ENCODE measurements around the gene PRDM16.

The PRDM16 gene

GRCh38 chr1:3272321-3273045 lies 203.5 kb downstream of the PRDM16 start:
- H3K4me3 ChIP-seq (replicated peaks in 1 of 2; ENCODE audit: low read depth in 2 of 2, low read length in 2 of 2), result no peak overlapping the region
- DNase-seq (ENCODE audit: low read depth in 2 of 2), result no peak
- TF ChIP-seq, protein P1, sequence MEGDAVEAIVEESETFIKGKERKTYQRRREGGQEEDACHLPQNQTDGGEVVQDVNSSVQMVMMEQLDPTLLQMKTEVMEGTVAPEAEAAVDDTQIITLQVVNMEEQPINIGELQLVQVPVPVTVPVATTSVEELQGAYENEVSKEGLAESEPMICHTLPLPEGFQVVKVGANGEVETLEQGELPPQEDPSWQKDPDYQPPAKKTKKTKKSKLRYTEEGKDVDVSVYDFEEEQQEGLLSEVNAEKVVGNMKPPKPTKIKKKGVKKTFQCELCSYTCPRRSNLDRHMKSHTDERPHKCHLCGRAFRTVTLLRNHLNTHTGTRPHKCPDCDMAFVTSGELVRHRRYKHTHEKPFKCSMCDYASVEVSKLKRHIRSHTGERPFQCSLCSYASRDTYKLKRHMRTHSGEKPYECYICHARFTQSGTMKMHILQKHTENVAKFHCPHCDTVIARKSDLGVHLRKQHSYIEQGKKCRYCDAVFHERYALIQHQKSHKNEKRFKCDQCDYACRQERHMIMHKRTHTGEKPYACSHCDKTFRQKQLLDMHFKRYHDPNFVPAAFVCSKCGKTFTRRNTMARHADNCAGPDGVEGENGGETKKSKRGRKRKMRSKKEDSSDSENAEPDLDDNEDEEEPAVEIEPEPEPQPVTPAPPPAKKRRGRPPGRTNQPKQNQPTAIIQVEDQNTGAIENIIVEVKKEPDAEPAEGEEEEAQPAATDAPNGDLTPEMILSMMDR (IDR thresholded peaks at IDR 0.05; ENCODE audit: low read depth, low read length), result no peak

DNA sequence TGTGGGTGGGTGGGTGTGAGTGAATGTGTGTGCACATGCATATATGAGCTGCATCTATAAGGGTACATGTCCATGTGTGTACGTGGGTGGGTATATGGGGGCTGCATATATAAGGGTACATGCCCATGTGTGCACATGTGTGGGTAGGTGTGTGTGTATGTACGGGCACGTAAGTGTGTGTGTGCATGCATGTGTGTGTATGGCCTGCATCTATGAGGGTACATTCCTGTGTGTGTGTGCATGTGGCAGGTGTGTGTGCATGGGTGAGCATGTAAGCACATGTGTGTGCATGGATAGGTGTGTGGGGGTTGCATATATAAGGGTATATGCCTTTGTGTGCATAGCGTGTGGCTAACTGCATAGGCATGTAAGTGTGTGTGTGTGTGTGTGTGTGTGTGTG lies 204.4 kb downstream of the PRDM16 start:
- DNase-seq (ENCODE audit: low read depth in 2 of 2), result no peak
- TF ChIP-seq, protein P1 (IDR thresholded peaks at IDR 0.05; ENCODE audit: low read depth, low read length), result no peak
- H3K4me3 ChIP-seq (replicated peaks in 1 of 2; ENCODE audit: low read depth in 2 of 2, low read length in 2 of 2), result no peak overlapping the region

DNA sequence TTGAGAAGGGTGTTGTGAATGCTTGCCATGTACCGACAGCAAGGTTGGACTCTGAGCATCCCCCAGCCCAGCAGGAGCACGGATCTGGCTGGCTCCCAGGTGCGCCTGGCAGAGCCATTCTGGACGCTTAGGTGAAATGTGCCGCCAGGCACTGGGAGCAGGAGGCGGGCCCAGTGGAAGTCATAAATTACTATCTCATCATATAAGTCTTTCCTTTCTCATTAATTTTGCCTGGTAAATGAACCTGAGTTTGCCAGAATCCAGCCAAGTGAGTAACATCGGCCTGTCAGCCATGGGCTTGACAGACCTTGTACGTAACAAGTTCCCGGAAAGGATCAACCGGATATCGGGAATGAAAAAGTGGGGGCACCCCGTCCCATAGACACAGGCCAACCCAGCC lies 206.0 kb downstream of the PRDM16 start:
- no peak overlapping the region for H3K4me3 ChIP-seq (replicated peaks in 1 of 2; ENCODE audit: low read depth in 2 of 2, low read length in 2 of 2)
- TF ChIP-seq, protein P1 (IDR thresholded peaks at IDR 0.05; ENCODE audit: low read depth, low read length), result no peak
- no peak for DNase-seq (ENCODE audit: low read depth in 2 of 2)

- no peak overlapping the region for H3K4me3 ChIP-seq (replicated peaks in 1 of 2; ENCODE audit: low read depth in 2 of 2, low read length in 2 of 2)
- no peak for DNase-seq (ENCODE audit: low read depth in 2 of 2)
- TF ChIP-seq, protein P1 (IDR thresholded peaks at IDR 0.05; ENCODE audit: low read depth, low read length), result no peak
Measured at GRCh38 chr1:3275471-3276340, 206.7 kb downstream of the PRDM16 start.

- no peak for DNase-seq (ENCODE audit: low read depth in 2 of 2)
- H3K4me3 ChIP-seq (replicated peaks in 1 of 2; ENCODE audit: low read depth in 2 of 2, low read length in 2 of 2), result no peak overlapping the region
- TF ChIP-seq, protein P1 (IDR thresholded peaks at IDR 0.05; ENCODE audit: low read depth, low read length), result no peak
Measured at GRCh38 chr1:3276341-3276800, 207.4 kb downstream of the PRDM16 start.

DNA sequence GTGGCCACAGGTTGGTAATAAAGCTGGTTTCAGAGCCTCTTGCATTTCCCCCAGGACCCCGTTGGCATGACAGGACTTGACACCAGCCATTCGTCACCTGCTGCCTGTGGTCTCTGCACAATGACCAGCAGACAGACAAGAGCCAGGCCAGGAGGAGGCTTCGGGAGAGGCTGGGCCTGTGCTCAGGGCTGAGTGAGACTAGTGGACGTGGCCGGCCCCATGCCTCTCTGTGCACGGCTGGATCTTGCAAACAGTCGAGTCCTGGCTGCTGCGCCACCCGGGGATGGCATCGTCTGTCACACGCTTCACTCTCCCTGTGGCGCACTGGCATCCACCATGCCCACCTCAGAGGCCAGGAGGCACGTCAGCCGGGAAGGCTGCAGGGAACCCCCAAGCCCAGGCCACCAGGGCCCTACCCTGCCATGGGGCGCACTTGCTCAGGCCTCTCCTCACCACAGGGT lies 208.0 kb downstream of the PRDM16 start:
- TF ChIP-seq, protein P1 (IDR thresholded peaks at IDR 0.05; ENCODE audit: low read depth, low read length), result no peak
- no peak overlapping the region for H3K4me3 ChIP-seq (replicated peaks in 1 of 2; ENCODE audit: low read depth in 2 of 2, low read length in 2 of 2)
- no peak for DNase-seq (ENCODE audit: low read depth in 2 of 2)

All from cardiac fibroblast (primary cell).